ENCODE measurements around the gene PREX1. TPM values are rescaled to one million over a fixed set of nuclear protein-coding genes. Genes with fewer than 3 reads are reported as not detected.

PREX1 gene
- total and polyA plus RNA-seq, 8 donors: 5.2 to 25.2 (median 16.6) TPM

- intact Hi-C loops (cut with DNase I; ENCODE audit: low total_unique reads): no loop called here
- no peak for TF ChIP-seq POLR2A (IDR thresholded peaks at IDR 0.05)
- no peak for TF ChIP-seq CTCF (IDR thresholded peaks at IDR 0.05)
- no peak for TF ChIP-seq POLR2AphosphoS5 (IDR thresholded peaks at IDR 0.05)
- TF ChIP-seq EP300 (IDR thresholded peaks at IDR 0.05): no peak
- 82 to 92% (median 89%) methylated on average over 3 of the region's 3 CpGs for WGBS, 5 donors
- peaks cover 0 to 74% (median 31%) of the 10 kb centered on the region in 4 donors for H3K4me1 ChIP-seq
- H3K27ac ChIP-seq: peak overlapping the region in 2 of 5 donors; percentile 5 to 51
- no peaks in the 10 kb centered on the region for H3K36me3 ChIP-seq
- H3K4me3 ChIP-seq: peak overlapping the region in 1 of 4 donors; percentile 3
- DNase-seq: no peak
- no peaks in the 10 kb centered on the region for H3K9me3 ChIP-seq
- no peaks in the 10 kb centered on the region for H3K27me3 ChIP-seq
Measured at GRCh38 chr20:48819089-48819488, 8.7 kb downstream of the PREX1 start.

- Histone ChIP-seq H3K4me1 (peaks cover 0 to 75% (median 28%) of the 10 kb centered on the region in 4 donors), H3K27ac (peak overlapping the region in 2 of 5 donors; percentile 5 to 51), H3K9me3 (no peaks in the 10 kb centered on the region), H3K27me3 (no peaks in the 10 kb centered on the region), H3K36me3 (no peaks in the 10 kb centered on the region), H3K4me3 (peak overlapping the region in 1 of 4 donors; percentile 3)
- 51 to 78% (median 57%) methylated on average over 11 of the region's 11 CpGs for WGBS, 5 donors
- intact Hi-C loops (cut with DNase I; ENCODE audit: low total_unique reads): no loop called here
- TF ChIP-seq EP300 (IDR thresholded peaks at IDR 0.05) (no peak), POLR2AphosphoS5 (IDR thresholded peaks at IDR 0.05) (no peak), CTCF (IDR thresholded peaks at IDR 0.05) (no peak)
- DNase-seq: no peak
Measured at GRCh38 chr20:48818481-48818987, 9.3 kb downstream of the PREX1 start.

- H3K4me3 ChIP-seq: no peak overlapping the region
- WGBS, 5 donors: 85 to 88% (median 86%) methylated on average over 7 of the region's 7 CpGs
- no peaks in the 10 kb centered on the region for H3K36me3 ChIP-seq
- no peaks in the 10 kb centered on the region for H3K9me3 ChIP-seq
- no peak for DNase-seq
- no peaks in the 10 kb centered on the region for H3K27me3 ChIP-seq
- TF ChIP-seq EP300 (IDR thresholded peaks at IDR 0.05): no peak
- peaks cover 0 to 75% (median 24%) of the 10 kb centered on the region in 4 donors for H3K4me1 ChIP-seq
- intact Hi-C loops (cut with DNase I; ENCODE audit: low total_unique reads): no loop called here
- peak overlapping the region in 1 of 5 donors; percentile 5 for H3K27ac ChIP-seq
Measured at GRCh38 chr20:48818031-48818370, 9.8 kb downstream of the PREX1 start.

GRCh38 chr20:48817367-48818030, 10.3 kb downstream of the PREX1 start:
- no peak for DNase-seq
- Histone ChIP-seq H3K4me1 (peaks cover 0 to 75% (median 26%) of the 10 kb centered on the region in 4 donors), H3K4me3 (no peak overlapping the region), H3K27ac (no peak overlapping the region), H3K27me3 (no peaks in the 10 kb centered on the region), H3K36me3 (no peaks in the 10 kb centered on the region), H3K9me3 (no peaks in the 10 kb centered on the region)
- 87 to 95% (median 90%) methylated on average over 4 of the region's 4 CpGs for WGBS, 5 donors
- intact Hi-C loops (cut with DNase I; ENCODE audit: low total_unique reads): no loop called here
- no peak for TF ChIP-seq POLR2AphosphoS5 (IDR thresholded peaks at IDR 0.05)
- TF ChIP-seq EP300 (IDR thresholded peaks at IDR 0.05): no peak
- TF ChIP-seq POLR2A (IDR thresholded peaks at IDR 0.05): no peak
- TF ChIP-seq CTCF (IDR thresholded peaks at IDR 0.05): no peak
